ENCODE data around the gene CNIH3. TPM values are rescaled to one million over a fixed set of nuclear protein-coding genes. Genes with fewer than 3 reads are reported as not detected.

Gene CNIH3
- polyA plus RNA-seq, 1 donor (not counting 4 experiments of a cell fraction or from before 2014, with no cell fraction given): 0.81 TPM

GRCh38 chr1:224767676-224768075 lies 151.6 kb downstream of the CNIH3 start:
- no peaks in the 10 kb centered on the region for H3K36me3 ChIP-seq (ENCODE audit: control insufficient read depth in 2 of 2, extremely low read depth in 1 of 2, insufficient read depth in 2 of 2, low read length in 2 of 2)
- H3K27ac ChIP-seq (ENCODE audit: control insufficient read depth, insufficient read depth, low read length): no peak overlapping the region
- dilution Hi-C loops (cut with MboI; ENCODE audit: extremely low pct_ligation_motif_present, low sequenced_read_pairs): no loop called here
- DNase-seq (ENCODE audit: low read depth, low spot score) (no peak), FAIRE-seq (no peak)
- no peak overlapping the region for H3K4me2 ChIP-seq (ENCODE audit: control insufficient read depth, extremely low read depth, insufficient read depth, low read depth, low read length)
- no peak overlapping the region for H3K9ac ChIP-seq (ENCODE audit: control insufficient read depth, extremely low read depth, insufficient read depth, low read length)
- H3K79me2 ChIP-seq (ENCODE audit: control insufficient read depth, insufficient read depth, low read length): no peaks in the 10 kb centered on the region
- peaks cover 5% of the 10 kb centered on the region for H3K27me3 ChIP-seq (ENCODE audit: control insufficient read depth, extremely low read depth, insufficient read depth, low read length)
- H3K9me1 ChIP-seq (ENCODE audit: control insufficient read depth, extremely low read depth, insufficient read depth, low read length): no peaks in the 10 kb centered on the region
- no peak overlapping the region for H2AFZ ChIP-seq (ENCODE audit: control insufficient read depth, low read length)
- no peaks in the 10 kb centered on the region for H3K4me1 ChIP-seq (ENCODE audit: control insufficient read depth, extremely low read depth, insufficient read depth, low read length)
- TF ChIP-seq EZH2 (IDR thresholded peaks at IDR 0.05; ENCODE audit: low read length) (no peak), CTCF (optimal IDR thresholded peaks at IDR 0.05 in 1 of 3, IDR thresholded peaks at IDR 0.05 in 1 of 3, conservative IDR thresholded peaks at IDR 0.05 in 1 of 3; ENCODE audit: extremely low read depth in 1 of 3, insufficient read depth in 2 of 3, low read length in 3 of 3) (no peak)
- H3K4me3 ChIP-seq (ENCODE audit: control insufficient read depth in 2 of 3, extremely low read depth in 1 of 3, insufficient read depth in 2 of 3, low read depth in 1 of 3, low read length in 3 of 3): no peak overlapping the region
- no peaks in the 10 kb centered on the region for H4K20me1 ChIP-seq (ENCODE audit: control insufficient read depth, extremely low read depth, insufficient read depth, low read length)
- no peaks in the 10 kb centered on the region for H3K9me3 ChIP-seq (ENCODE audit: control insufficient read depth, low read depth, low read length)

- Histone ChIP-seq H3K4me3 (ENCODE audit: control insufficient read depth in 2 of 3, extremely low read depth in 1 of 3, insufficient read depth in 2 of 3, low read depth in 1 of 3, low read length in 3 of 3) (no peak overlapping the region), H3K27me3 (ENCODE audit: control insufficient read depth, extremely low read depth, insufficient read depth, low read length) (peaks cover 5% of the 10 kb centered on the region), H3K79me2 (ENCODE audit: control insufficient read depth, insufficient read depth, low read length) (no peaks in the 10 kb centered on the region), H2AFZ (ENCODE audit: control insufficient read depth, low read length) (no peak overlapping the region), H3K4me1 (ENCODE audit: control insufficient read depth, extremely low read depth, insufficient read depth, low read length) (no peaks in the 10 kb centered on the region), H3K9me3 (ENCODE audit: control insufficient read depth, low read depth, low read length) (no peaks in the 10 kb centered on the region), H3K4me2 (ENCODE audit: control insufficient read depth, extremely low read depth, insufficient read depth, low read depth, low read length) (no peak overlapping the region), H4K20me1 (ENCODE audit: control insufficient read depth, extremely low read depth, insufficient read depth, low read length) (no peaks in the 10 kb centered on the region), H3K27ac (ENCODE audit: control insufficient read depth, insufficient read depth, low read length) (no peak overlapping the region), H3K36me3 (ENCODE audit: control insufficient read depth in 2 of 2, extremely low read depth in 1 of 2, insufficient read depth in 2 of 2, low read length in 2 of 2) (no peaks in the 10 kb centered on the region), H3K9ac (ENCODE audit: control insufficient read depth, extremely low read depth, insufficient read depth, low read length) (no peak overlapping the region), H3K9me1 (ENCODE audit: control insufficient read depth, extremely low read depth, insufficient read depth, low read length) (no peaks in the 10 kb centered on the region)
- no peak for TF ChIP-seq CTCF (optimal IDR thresholded peaks at IDR 0.05 in 1 of 3, IDR thresholded peaks at IDR 0.05 in 1 of 3, conservative IDR thresholded peaks at IDR 0.05 in 1 of 3; ENCODE audit: extremely low read depth in 1 of 3, insufficient read depth in 2 of 3, low read length in 3 of 3)
- no peak for TF ChIP-seq EZH2 (IDR thresholded peaks at IDR 0.05; ENCODE audit: low read length)
- FAIRE-seq (no peak), DNase-seq (ENCODE audit: low read depth, low spot score) (no peak)
- dilution Hi-C loops (cut with MboI; ENCODE audit: extremely low pct_ligation_motif_present, low sequenced_read_pairs): no loop called here
Observed at GRCh38 chr1:224768971-224769370, 152.9 kb downstream of the CNIH3 start.

All from keratinocyte (primary cell).